HEK293 (cell line): ENCODE results near the gene ICAM2.

ENCODE experiments used
- CTCF ChIA-PET: fragments of 350-600 bp; formaldehyde crosslinking; extraction: SDS; loops from one replicate; lab custom pipeline; 2021; ENCODE audit warnings: antibody characterized with exemption; lab: Yijun Ruan, JAX
- POLR2A ChIA-PET: fragments of 300-600 bp; formaldehyde crosslinking; extraction: SDS; loops from one replicate; lab custom pipeline; 2020; ENCODE audit warnings: antibody characterized with exemption, inconsistent platforms; lab: Yijun Ruan, JAX
- H3K27ac ChIP-seq: fragments of 200-500 bp; sonication (Bioruptor generic); 2 replicates; pipeline ENCODE4 v1.5.1; 2014; ENCODE audit warnings: low read depth, low read length, control low read depth, inconsistent platforms; ENCODE audit errors: extremely low read depth
- H3K36me3 ChIP-seq, 2 experiments: fragments of 200-500 bp in 1 of 2; sonication (Bioruptor generic) in 1 of 2; 1 replicate in 1 of 2; 2 replicates in 1 of 2; pipeline ENCODE4 v1.5.1; 2014 to 2017; ENCODE audit warnings: inconsistent platforms in 2 of 2, low read length in 2 of 2; ENCODE audit not compliant: control insufficient read depth in 2 of 2, insufficient read depth in 1 of 2
- H3K4me1 ChIP-seq: fragments of 200-500 bp; sonication (Bioruptor generic); 2 replicates; pipeline ENCODE4 v1.5.1; 2014; ENCODE audit warnings: mild to moderate bottlenecking, low read length, inconsistent platforms; ENCODE audit not compliant: control insufficient read depth, insufficient read depth
- H3K4me3 ChIP-seq: 2 replicates; pipeline ENCODE4 v1.5.1; 2011; ENCODE audit warnings: low read depth, mild to moderate bottlenecking, control low read depth, low read length, moderate library complexity
- H3K9me3 ChIP-seq: fragments of 200-500 bp; sonication (Bioruptor generic); 2 replicates; pipeline ENCODE4 v1.5.1; 2014; ENCODE audit warnings: low read depth, low read length, inconsistent platforms; ENCODE audit not compliant: control insufficient read depth, insufficient read depth
- HOXC10 ChIP-seq: sonication (generic); formaldehyde crosslinking; IDR thresholded peaks from 2 replicates; pipeline ENCODE4 v1.8.1; 2023; ENCODE audit warnings: mild to moderate bottlenecking, missing genetic modification reagents
- ZBTB20 ChIP-seq: fragments of 450-650 bp; formaldehyde crosslinking; IDR thresholded peaks from 2 replicates; pipeline ENCODE4 v1.5.1; 2016; ENCODE audit warnings: missing biosample characterization, missing genetic modification characterization
- ZNF157 ChIP-seq: fragments of 450-650 bp; formaldehyde crosslinking; IDR thresholded peaks from 2 replicates; pipeline ENCODE4 v1.5.1; 2016; ENCODE audit warnings: missing biosample characterization, missing genetic modification characterization
- ZNF266 ChIP-seq: fragments of 450-650 bp; formaldehyde crosslinking; IDR thresholded peaks from 2 replicates; pipeline ENCODE4 v1.5.1; 2016; ENCODE audit warnings: missing biosample characterization, missing genetic modification characterization, low read depth
- ZNF529 ChIP-seq: fragments of 450-650 bp; formaldehyde crosslinking; IDR thresholded peaks from 2 replicates; pipeline ENCODE4 v1.5.1; 2017; ENCODE audit warnings: missing genetic modification characterization, missing biosample characterization; ENCODE audit not compliant: insufficient replicate concordance
- ZNF544 ChIP-seq: fragments of 450-650 bp; formaldehyde crosslinking; IDR thresholded peaks from 2 replicates; pipeline ENCODE4 v1.5.0; 2017; ENCODE audit warnings: missing biosample characterization, missing genetic modification characterization
- ZNF585B ChIP-seq: fragments of 450-650 bp; formaldehyde crosslinking; IDR thresholded peaks from 2 replicates; pipeline ENCODE4 v1.5.1; 2016; ENCODE audit warnings: missing biosample characterization, missing genetic modification characterization
- ZNF658 ChIP-seq: fragments of 450-650 bp; formaldehyde crosslinking; IDR thresholded peaks from 2 replicates; pipeline ENCODE4; 2016; ENCODE audit warnings: missing biosample characterization, missing genetic modification characterization
- TF ChIP-seq, protein P1 (sequence below): fragments of 450-650 bp; formaldehyde crosslinking; IDR thresholded peaks from 2 replicates; pipeline ENCODE4 v1.5.1; 2016; ENCODE audit warnings: missing biosample characterization, missing genetic modification characterization
- TF ChIP-seq, protein P2 (sequence below): fragments of 450-650 bp; formaldehyde crosslinking; IDR thresholded peaks from 2 replicates; pipeline ENCODE4 v1.5.1; 2016; ENCODE audit warnings: missing biosample characterization, missing genetic modification characterization, borderline replicate concordance
- TF ChIP-seq, protein P3 (sequence below): fragments of 450-650 bp; formaldehyde crosslinking; optimal IDR thresholded peaks from 2 replicates; pipeline ENCODE3; 2016; ENCODE audit warnings: missing biosample characterization, mild to moderate bottlenecking, missing genetic modification characterization
- TF ChIP-seq, protein P4 (sequence below): fragments of 450-650 bp; formaldehyde crosslinking; IDR thresholded peaks from 2 replicates; pipeline ENCODE4 v1.5.1; 2016; ENCODE audit warnings: missing biosample characterization, missing genetic modification characterization

Gene ICAM2

DNA sequence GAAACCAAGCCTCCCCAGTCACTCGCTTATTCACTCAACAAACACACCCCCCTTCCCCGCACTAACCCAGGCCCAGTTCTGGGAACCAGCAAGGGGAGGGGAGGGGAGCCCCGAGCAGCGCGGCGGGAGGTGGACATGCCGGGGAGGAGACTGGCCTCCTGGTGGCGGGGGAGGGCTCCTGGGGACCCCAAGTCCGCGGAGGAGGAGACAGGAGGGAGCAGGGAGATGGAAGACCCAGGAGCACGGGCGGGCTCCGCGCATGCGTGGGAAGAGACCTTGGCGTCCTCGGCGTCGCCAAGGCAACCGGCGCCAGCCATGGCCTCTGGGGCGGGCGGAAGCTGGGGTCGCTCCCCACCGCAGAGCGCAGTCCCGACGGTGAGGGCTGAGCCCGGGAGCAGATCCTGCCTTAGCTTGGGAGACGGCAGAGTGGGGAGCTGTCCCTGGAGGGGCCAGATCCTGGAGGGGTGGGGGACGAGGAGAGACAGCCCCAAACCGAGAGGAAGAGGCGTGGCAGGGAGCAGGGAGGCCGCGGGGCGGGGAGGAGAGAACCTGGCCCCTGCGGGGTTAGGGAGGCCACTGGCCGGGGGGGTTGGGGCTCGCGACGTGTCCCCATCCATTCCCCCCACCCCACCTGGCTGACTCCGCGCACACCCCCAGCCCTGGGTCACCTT, 22.2 kb downstream of the ICAM2 start, which contains the start of gene PRR29 (continued):
- TF ChIP-seq ZNF529 (tag by site-specific recombination) (no peak), ZBTB20 (no peak), ZNF658 (tag by site-specific recombination) (no peak)
- TF ChIP-seq, protein P1, sequence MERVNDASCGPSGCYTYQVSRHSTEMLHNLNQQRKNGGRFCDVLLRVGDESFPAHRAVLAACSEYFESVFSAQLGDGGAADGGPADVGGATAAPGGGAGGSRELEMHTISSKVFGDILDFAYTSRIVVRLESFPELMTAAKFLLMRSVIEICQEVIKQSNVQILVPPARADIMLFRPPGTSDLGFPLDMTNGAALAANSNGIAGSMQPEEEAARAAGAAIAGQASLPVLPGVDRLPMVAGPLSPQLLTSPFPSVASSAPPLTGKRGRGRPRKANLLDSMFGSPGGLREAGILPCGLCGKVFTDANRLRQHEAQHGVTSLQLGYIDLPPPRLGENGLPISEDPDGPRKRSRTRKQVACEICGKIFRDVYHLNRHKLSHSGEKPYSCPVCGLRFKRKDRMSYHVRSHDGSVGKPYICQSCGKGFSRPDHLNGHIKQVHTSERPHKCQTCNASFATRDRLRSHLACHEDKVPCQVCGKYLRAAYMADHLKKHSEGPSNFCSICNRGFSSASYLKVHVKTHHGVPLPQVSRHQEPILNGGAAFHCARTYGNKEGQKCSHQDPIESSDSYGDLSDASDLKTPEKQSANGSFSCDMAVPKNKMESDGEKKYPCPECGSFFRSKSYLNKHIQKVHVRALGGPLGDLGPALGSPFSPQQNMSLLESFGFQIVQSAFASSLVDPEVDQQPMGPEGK (tag by site-specific recombination) = peak; percentile 87
- TF ChIP-seq, protein P2, sequence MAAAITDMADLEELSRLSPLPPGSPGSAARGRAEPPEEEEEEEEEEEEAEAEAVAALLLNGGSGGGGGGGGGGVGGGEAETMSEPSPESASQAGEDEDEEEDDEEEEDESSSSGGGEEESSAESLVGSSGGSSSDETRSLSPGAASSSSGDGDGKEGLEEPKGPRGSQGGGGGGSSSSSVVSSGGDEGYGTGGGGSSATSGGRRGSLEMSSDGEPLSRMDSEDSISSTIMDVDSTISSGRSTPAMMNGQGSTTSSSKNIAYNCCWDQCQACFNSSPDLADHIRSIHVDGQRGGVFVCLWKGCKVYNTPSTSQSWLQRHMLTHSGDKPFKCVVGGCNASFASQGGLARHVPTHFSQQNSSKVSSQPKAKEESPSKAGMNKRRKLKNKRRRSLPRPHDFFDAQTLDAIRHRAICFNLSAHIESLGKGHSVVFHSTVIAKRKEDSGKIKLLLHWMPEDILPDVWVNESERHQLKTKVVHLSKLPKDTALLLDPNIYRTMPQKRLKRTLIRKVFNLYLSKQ (tag by site-specific recombination) = no peak
- TF ChIP-seq, protein P3, sequence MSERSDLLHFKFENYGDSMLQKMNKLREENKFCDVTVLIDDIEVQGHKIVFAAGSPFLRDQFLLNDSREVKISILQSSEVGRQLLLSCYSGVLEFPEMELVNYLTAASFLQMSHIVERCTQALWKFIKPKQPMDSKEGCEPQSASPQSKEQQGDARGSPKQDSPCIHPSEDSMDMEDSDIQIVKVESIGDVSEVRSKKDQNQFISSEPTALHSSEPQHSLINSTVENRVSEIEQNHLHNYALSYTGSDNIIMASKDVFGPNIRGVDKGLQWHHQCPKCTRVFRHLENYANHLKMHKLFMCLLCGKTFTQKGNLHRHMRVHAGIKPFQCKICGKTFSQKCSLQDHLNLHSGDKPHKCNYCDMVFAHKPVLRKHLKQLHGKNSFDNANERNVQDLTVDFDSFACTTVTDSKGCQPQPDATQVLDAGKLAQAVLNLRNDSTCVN (tag by site-specific recombination) = peak; percentile 64

DNA sequence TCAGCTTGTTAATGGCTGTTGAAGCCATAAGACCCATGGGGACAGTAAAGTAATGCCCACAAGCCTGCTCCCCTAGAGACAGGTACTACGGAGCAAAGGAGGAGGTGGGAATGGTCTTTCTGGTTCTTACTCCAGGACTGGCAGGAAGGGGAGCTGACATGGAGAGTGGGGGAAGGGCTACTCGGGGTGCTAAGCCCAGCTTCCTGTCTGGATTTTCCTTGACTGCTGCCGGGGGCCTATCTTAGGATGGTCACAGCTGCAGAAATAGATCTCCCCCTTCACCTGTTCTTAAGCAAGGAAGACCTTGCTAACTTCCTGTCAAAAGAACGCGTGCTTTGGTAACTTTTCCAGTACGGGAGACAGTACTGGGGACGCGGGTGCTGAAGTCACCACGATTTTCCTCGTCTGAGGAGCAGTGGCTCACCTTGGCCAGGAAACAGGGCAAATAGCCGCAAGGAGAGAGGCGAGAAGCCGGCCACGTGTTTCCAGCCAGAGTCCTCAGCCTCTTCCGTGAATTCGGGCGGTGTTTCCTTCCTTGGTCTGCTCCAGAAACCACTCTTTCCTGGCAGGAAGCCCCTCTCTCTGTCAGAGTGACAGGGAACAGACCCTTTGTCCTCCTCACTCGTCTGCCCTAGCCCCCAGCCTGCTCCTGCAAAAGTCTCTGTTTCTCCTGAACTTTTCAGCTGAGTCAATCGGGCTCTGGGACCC, 22.9 kb downstream of the ICAM2 start:
- H3K36me3 ChIP-seq = no peaks in the 10 kb centered on the region
- H3K27ac ChIP-seq = no peak overlapping the region
- H3K9me3 ChIP-seq = no peaks in the 10 kb centered on the region
- no peaks in the 10 kb centered on the region for H3K4me1 ChIP-seq
- ChIA-PET POLR2A (no interaction called here), CTCF (interaction anchor here (0.5 kb wide), 1 partner anchor 105 kb away, joined by 3 read pairs; no protein-coding TSS in a partner anchor)
- TF ChIP-seq ZNF544 (tag by site-specific recombination) (no peak), ZNF157 (tag by site-specific recombination) (no peak), ZNF585B (tag by site-specific recombination) (no peak), HOXC10 (CRISPR knock-in tag) (no peak)
- TF ChIP-seq, protein P4, sequence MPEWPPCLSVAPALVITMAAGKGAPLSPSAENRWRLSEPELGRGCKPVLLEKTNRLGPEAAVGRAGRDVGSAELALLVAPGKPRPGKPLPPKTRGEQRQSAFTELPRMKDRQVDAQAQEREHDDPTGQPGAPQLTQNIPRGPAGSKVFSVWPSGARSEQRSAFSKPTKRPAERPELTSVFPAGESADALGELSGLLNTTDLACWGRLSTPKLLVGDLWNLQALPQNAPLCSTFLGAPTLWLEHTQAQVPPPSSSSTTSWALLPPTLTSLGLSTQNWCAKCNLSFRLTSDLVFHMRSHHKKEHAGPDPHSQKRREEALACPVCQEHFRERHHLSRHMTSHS (tag by site-specific recombination) = no peak
- no peak overlapping the region for H3K4me3 ChIP-seq

DNA sequence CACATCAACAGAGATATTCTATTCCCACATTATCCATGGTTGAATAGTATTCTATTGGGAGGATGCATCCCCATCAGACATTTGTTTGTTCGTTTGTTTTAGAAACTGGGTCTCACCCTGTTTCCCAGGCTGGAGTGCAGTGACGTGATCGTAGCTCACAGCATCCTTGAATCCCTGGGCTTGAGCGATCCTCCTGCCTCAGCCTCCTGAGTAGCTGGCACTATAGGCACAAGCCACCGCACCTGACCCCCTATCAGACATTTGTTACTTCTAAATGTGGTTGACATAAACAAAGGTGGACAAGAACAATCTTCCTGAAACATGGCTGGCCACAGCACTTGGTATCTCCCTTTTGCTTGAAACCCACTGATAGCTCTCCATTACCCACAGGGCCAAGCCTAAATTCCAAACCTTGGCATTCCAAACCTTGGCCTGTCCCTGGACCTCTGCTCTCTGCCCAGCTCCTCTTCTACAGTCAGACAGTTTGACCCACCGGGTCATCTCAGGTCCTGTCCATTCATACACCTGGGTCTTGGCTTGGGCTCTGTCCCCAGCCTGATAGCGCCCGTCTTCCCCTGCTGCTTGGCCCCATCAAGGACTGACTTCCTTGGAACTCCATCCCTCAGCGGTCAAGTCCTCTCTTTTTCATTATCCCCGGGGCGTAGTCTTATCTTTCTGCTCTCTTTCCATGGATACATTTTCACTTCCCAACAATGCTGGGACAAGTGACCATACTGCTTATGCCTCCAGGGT, 23.8 kb downstream of the ICAM2 start:
- no peak overlapping the region for H3K4me3 ChIP-seq
- H3K27ac ChIP-seq = no peak overlapping the region
- H3K9me3 ChIP-seq = no peaks in the 10 kb centered on the region
- ChIA-PET CTCF (interaction anchor here (0.5 kb wide), 1 partner anchor 104 kb away, joined by 3 read pairs; no protein-coding TSS in a partner anchor), POLR2A (no interaction called here)
- TF ChIP-seq ZNF266 = no peak
- no peaks in the 10 kb centered on the region for H3K4me1 ChIP-seq
- no peaks in the 10 kb centered on the region for H3K36me3 ChIP-seq
